ENCODE results near the gene OR13C9. TPM values are rescaled to one million over a fixed set of nuclear protein-coding genes. Genes with fewer than 3 reads are reported as not detected.

Gene OR13C9
- polyA plus RNA-seq, 1 experiment, result not detected

DNA sequence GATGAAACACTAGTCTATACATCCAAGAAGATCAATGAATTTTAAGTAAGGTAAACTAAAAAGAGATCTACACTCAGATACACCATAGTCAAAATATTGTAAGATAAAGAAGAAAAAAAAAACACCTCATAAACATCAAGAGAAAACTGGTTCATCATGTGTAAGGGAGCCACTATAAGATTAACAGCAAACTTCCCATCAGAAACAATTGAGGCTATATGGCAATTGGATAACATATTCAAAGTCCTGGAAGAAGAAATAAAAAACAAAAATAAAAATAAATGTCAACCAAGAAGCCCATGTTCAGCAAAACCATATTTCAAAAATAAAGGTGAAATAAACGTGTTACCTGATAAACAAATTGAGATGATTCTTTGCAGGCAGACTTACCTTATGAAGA lies 45.4 kb downstream of the OR13C9 start:
- H3K4me3 ChIP-seq (ENCODE audit: low read depth, low read length), result no peak overlapping the region
- H3K27ac ChIP-seq (ENCODE audit: low read depth, low read length), result no peak overlapping the region
- ChIA-PET CTCF (no interaction called here), POLR2A (no interaction called here)
- H3K27me3 ChIP-seq (ENCODE audit: control insufficient read depth, insufficient read depth, low read length), result no peaks in the 10 kb centered on the region
- no peaks in the 10 kb centered on the region; the same call in 1 of the 2 replicates for H3K9me3 ChIP-seq (ENCODE audit: control insufficient read depth, insufficient read depth, low read length)
- TF ChIP-seq, protein P1, sequence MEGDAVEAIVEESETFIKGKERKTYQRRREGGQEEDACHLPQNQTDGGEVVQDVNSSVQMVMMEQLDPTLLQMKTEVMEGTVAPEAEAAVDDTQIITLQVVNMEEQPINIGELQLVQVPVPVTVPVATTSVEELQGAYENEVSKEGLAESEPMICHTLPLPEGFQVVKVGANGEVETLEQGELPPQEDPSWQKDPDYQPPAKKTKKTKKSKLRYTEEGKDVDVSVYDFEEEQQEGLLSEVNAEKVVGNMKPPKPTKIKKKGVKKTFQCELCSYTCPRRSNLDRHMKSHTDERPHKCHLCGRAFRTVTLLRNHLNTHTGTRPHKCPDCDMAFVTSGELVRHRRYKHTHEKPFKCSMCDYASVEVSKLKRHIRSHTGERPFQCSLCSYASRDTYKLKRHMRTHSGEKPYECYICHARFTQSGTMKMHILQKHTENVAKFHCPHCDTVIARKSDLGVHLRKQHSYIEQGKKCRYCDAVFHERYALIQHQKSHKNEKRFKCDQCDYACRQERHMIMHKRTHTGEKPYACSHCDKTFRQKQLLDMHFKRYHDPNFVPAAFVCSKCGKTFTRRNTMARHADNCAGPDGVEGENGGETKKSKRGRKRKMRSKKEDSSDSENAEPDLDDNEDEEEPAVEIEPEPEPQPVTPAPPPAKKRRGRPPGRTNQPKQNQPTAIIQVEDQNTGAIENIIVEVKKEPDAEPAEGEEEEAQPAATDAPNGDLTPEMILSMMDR (IDR thresholded peaks at IDR 0.05; ENCODE audit: low read depth, low read length), result no peak
- DNase-seq (ENCODE audit: low read depth, low spot score), result no peak

DNA sequence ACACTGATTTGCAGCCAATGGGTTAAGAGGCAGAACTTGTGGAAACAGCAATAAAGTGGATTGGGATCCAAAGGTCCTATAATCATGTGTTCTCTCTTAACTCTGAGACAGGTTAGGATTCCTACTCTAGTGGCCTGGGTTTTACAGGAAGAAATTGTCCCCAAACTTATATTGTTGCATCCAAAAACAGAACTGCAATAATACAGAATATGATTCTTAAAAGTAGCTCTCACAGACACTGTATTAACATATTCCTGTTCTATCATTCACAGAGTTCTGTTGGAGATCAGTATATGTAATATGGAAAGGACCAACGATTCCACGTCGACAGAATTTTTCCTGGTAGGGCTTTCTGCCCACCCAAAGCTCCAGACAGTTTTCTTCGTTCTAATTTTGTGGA lies 49.1 kb downstream of the OR13C9 start, which contains the start of gene OR13C8:
OR13C8 (plus strand) TSS at position 301 of the 400 bp plus-strand sequence; CDS start at position 301, 0 bp downstream.
- TF ChIP-seq, protein P1 (IDR thresholded peaks at IDR 0.05; ENCODE audit: low read depth, low read length), result no peak
- CTCF ChIA-PET, result no interaction called here
- Histone ChIP-seq H3K9me3 (ENCODE audit: control insufficient read depth, insufficient read depth, low read length) (no peaks in the 10 kb centered on the region; the same call in 1 of the 2 replicates), H3K27ac (ENCODE audit: low read depth, low read length) (no peak within 1 kb of the TSS), H3K4me3 (ENCODE audit: low read depth, low read length) (no peak within 1 kb of the TSS), H3K27me3 (ENCODE audit: control insufficient read depth, insufficient read depth, low read length) (no peaks in the 10 kb centered on the region)
- POLR2A ChIA-PET, result no interaction called here
- no peak for DNase-seq (ENCODE audit: low read depth, low spot score)

Other genes with a start within 250 kb of the OR13C9 start
- gene OR13F1, start 113.9 kb downstream of the OR13C9 start, polyA plus RNA-seq (2011; rRNA removed), result not detected in 2 replicates
- gene OR13C4, start 91.0 kb downstream of the OR13C9 start, polyA plus RNA-seq (2011; rRNA removed), result not detected in 2 replicates
- gene OR13C3, start 81.3 kb downstream of the OR13C9 start, polyA plus RNA-seq (2011; rRNA removed), result not detected in 2 replicates
- gene OR13C8, start 49.0 kb downstream of the OR13C9 start, polyA plus RNA-seq (2011; rRNA removed), result not detected in 2 replicates
- gene OR13C5, start 18.8 kb downstream of the OR13C9 start, polyA plus RNA-seq (2011; rRNA removed), result not detected in 2 replicates
- gene OR13C2, start 12.6 kb downstream of the OR13C9 start, polyA plus RNA-seq (2011; rRNA removed), result not detected in 2 replicates
- gene OR13D1, start 76.3 kb upstream of the OR13C9 start, polyA plus RNA-seq (2011; rRNA removed), result not detected in 2 replicates
- gene NIPSNAP3A, start 129.5 kb upstream of the OR13C9 start, polyA plus RNA-seq (2011; rRNA removed), result 30.5 and 42.5 TPM in 2 replicates
- 1.4 and 1.8 TPM in 2 replicates for gene NIPSNAP3B, start 145.9 kb upstream of the OR13C9 start, polyA plus RNA-seq (2011; rRNA removed)